ENCODE data around the gene ERGIC3.
"Not testable (repeated sequence)": the region's sequence is repeated elsewhere in the genome, so short reads cannot be mapped to it uniquely, and the experiment has no call there.

Gene ERGIC3

DNA sequence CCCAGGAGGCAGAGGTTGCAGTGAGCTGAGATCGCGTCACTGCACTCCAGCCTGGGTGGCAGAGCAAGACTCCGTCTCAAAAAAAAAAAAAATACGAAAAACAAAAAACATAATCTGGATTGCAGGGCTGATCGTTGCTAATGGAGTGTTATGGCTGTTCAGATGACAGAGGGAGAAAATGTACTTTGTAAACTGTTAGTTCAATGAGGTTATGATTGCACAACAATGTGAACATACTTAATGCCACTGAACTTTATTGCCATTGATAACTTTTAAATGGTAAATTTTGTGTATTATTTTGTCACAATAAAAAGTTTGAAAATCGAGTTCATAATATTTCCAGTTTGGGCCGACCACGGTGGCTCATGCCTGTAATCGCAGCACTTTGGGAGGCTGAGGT is 22.9 kb upstream of the ERGIC3 start:
- no peak for DNase-seq

DNA sequence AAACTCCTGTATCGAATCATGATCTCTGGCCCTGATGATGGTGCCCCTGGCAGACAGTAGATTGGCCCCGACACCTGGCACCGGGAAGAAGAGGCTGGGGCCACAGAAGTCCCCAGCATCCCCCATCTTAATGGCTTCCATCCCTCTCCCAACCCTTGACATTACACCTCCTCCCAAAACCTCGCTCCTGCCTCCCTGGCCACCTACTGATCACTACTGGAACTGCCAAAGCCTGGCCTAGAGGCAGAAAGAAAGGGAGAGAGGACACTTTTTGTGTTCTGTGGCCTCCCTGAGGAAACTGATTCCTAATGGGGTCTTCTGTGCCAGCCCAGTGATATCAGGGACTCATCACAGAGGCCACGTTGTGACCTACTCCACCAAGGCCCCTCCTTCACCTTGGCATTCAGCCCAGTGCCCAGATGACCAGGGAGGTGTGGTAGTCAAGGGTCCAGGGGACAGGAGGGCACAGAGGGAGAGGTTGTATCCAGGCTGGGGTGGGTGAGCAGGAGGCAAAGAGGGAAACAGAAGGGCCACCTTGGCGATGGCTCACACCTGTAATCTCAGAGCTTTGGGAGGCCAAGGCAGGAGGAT is 18.5 kb upstream of the ERGIC3 start:
- peak; percentile 59 for DNase-seq

DNA sequence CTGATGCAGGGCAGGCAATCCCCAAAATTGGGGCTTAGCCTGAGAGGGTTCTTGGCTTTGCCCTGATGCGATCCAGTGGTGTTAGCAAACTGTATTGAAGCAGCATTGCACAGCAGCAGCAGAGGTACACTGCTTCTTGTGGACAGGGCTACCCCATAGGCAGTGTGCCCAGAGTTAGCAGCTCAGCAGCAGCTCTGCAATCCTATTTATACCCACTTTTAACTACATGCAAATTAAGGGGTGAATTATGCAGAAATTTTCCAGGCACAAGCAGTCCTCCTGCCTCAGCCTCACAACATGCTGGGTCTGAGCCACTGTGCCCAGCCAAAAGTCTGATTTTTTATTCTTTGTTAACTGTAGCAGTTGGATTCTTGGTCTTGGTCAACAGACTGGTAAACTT is 16.2 kb upstream of the ERGIC3 start:
- DNase-seq: no peak

DNA sequence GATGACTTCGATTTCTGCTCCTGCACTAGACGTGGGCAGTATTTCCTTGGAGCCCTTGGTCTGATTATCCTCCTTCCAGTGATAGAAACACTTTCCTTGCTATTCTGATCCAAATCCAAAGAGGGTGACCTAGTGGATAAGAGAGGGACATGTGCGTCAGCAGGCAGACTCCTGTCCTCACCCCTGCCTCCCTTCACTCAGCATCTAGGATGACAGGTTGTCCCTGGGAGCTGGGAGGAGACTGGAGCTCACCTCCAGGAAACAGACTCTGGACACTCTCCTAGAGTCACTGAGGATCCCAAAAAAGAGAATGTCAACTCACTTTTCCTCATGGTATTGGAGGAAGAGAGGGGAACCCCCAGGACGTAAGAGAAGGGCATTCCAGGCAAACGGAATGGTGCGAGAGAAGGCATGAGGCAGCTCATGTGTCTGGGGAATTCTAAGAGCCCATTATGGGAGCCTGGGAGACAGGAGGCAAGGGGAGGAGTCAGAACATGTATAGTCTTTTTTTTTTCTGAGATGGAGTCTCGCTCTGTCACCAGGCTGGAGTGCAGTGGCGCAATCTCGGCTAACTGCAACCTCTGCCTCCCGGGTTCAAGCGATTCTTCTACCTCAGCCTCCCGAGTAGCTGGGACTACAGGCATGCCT is 14.6 kb upstream of the ERGIC3 start:
- peak; percentile 29 for DNase-seq

DNA sequence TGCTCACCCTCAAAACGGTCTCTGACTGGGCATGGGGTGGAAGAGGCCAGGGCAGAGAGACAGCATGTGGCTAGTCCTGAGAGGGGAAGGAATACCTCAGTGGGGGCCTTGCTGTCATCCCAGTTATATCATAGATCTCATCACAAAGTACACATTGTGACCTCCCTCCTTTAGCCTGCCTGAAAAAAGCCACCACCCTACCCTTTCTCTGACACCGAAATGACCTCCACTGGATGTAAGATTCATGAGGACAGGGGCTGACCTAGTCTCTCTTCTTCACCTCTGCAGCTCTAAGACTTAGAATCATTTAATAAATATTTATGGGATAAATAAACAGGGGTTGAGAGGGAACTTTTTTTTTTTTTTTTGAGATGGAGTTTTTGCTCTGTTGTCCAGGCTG is 12.3 kb upstream of the ERGIC3 start, which contains the start of gene C20orf173:
C20orf173 (minus strand) TSS at position 101 of the 400 bp plus-strand sequence. CDS start 279 bp downstream, outside the sequence.
- DNase-seq: no peak

DNA sequence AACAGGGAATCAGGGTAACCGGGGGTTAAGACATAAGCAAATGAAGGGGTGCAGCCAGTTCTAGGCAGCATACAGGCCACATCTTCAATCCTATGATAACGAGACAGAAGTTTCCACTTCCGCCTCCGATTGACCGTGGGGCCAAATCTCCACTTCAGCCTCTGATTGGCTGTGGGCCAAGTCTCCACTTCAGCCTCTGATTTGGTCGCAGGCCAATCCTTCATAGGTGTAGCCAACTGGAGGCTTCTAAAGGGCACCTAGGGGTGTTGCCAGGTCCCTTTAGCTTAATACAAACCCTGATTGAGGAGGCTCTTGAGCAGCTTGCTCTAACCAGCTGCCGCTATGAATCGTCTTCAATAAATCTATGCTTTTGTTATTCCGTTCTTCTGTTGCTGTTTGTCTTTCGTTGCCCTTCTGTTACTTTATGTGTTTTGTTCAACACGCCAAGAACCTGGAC is 2.1 kb upstream of the ERGIC3 start:
- peak; percentile 99 for DNase-seq

DNA sequence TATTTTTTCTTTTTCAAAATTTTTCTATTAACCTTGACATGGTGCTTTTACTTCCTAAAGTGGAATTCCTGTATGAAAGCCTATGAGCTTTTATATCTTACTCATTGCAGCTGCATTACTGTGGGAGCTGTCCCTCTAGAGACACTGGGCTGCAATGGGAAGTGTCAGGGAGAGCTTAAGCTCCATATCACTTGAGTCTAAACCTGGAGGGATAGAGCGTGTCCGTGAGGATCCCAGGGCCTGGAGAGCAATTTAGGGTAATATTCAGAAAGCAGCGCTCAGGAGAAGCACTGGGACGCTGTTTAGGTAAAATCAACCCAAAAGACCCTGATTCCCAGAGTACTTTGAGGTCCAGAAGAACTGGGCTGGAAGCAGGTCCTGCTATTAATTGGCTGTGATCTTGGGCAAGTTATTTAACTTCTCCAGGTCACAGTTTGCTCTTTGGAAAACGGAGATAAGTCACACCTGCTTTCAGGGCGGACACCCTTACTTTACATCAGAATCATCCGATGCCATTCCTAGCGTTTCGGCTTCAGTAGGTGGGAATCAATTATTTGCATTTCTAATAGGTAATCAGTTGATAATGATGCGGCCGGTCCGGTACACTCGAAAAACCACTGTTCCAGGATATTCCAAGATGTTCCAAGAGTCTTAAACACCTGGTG is 628 bp upstream of the ERGIC3 start:
- peak; percentile 50 for DNase-seq

DNA sequence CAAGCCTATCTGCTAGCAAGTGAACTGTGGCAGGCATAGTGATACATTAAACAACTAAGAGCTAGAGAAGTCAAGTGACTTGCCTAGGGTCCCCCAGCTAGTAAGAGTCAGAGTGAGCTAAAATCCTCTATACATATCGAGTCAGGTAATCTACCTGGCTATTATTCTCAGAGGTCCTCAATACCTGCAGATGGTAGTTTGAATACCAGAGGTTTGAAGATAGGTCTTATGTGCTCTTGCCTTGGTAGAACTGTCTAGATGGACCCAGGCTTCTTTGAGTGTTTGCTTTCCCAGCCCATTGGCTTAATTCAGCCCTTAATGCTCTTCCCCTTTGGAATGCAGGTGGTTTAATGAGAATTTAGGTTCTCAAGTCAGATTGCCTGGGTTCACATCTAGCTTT is 1.1 kb downstream of the ERGIC3 start:
- no peak for DNase-seq

DNA sequence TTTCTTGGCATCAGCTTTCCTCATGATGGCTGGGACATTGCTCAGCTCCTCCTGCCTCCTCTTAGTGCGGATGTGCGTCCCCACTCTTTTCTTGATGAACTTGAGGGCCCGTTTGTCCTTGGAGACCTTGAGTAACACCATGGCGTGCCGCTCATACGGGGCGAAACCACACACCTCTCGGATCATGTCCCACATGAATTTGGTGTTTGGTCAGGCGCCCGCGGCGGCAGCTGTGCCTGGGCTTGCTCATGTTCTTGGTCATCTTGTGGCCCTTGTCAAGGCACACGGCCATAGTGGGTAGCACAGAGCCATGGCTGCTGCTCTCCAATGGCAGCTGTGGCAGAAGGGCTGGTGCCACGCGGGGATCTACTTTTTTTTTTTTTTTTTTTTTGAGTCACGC is 2.6 kb downstream of the ERGIC3 start:
- DNase-seq: no peak

DNA sequence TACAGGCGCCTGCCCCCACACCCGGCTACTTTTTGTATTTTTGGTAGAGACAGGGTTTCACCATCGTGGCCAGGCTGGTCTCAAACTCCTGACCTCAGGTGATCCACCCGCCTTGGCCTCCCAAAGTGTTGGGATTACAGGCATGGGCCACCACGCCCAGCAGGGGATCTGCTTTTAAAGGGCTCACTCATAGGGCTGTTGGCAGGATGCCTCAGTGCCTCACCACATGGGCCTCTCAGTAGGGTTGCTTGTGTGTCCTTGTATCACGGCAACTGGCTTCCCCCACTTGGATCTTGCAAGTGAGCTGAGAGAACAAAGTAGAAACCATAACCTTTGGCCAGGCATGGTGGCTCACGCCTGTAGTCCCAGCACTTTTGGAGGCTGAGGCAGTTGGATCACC is 3.1 kb downstream of the ERGIC3 start:
- not testable (repeated sequence) for DNase-seq

DNA sequence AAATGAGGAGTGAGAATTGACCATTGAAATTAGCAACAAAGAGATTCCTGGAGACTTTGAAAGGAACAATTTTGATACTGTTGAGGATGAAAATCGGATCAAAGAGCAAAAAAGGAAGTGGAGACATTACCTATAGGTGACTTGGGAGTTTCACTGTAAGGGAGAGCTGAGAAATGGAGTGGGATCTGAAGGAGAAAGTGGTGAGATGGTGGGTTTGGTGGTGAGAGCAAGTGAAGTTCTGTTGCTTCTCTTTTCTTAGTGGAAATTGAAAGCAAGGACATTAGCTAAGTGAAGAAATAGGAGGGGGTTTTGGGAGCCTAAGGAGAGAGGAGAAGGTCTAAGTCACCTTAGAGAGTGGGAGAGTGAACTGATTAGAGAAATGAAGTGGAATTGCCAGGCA is 4.2 kb downstream of the ERGIC3 start:
- DNase-seq: no peak

DNA sequence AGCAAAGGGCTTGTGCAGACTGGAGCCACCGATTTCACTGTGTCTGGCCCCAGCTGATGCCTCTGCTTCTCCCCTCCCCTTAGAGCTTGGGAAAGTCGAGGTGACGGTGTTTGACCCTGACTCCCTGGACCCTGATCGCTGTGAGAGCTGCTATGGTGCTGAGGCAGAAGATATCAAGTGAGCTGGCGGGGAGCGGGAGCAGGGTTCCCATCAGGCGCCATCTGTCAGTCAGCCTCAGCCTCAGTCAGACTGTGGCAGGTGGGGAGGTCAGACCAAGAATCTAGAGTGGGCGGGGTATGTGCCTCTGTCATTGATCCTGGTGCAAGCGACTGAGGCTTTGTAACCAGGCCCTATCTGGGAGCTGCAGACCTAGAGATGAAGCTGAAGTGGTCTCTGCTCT is 5.5 kb downstream of the ERGIC3 start:
- peak; percentile 97 for DNase-seq

DNA sequence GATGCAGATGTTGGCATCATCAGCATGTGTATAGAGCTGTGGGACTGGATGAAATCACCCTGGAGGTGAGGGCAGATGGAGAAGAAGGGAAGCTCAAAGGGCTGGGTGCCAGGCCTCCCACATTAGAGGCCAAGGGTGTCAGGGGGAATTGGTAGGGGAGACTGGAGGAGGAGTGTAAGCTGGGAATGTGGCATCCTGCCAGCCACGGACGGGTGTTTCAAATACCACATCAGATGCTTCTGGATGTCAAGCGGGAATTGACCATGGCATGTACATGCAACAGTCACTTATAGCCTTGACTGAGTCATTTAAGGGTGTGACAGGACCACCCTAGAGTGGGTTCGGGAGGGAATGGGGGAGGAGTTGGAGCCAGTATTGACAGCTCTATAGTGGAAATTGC is 9.6 kb downstream of the ERGIC3 start:
- no peak for DNase-seq

DNA sequence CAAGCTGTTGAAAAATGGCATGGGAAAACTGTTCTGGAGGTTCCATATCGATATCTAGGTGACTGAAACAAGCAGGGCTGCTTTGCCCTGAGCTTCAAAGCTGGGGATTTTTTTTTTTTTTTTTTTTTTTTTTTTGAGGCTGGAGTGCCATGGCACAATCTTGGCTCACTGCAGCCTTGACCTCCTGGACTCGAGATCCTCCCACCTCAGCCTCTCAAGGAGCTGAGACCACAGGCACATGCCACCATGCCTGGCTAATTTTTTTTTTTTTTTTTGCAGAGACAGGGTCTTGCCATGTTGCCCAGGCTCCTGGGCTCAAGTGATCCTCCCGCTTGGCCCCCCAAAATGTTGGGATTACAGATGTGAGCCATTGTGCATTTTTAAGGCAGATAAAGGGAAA is 11.0 kb downstream of the ERGIC3 start:
- no peak for DNase-seq

DNA sequence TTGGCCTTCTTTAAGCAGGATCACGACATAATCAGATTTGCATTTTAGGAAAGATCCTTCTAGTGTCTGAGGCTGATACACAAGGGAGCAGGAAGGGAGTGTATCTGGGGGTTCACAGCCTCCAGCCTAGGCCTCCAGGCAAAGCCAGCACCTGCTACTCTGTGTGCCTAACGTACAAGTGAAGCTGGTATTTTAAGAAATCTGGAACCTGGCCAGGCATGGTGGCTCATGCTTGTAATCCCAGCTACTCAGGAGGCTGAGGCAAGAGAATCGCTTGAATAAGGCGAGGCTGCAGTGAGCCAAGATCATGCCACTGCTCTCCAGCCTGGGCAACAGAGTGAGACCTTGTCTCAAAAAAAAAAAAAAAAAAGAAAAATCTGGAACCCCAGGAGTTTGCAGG is 13.6 kb downstream of the ERGIC3 start:
- peak; percentile 57 for DNase-seq

DNA sequence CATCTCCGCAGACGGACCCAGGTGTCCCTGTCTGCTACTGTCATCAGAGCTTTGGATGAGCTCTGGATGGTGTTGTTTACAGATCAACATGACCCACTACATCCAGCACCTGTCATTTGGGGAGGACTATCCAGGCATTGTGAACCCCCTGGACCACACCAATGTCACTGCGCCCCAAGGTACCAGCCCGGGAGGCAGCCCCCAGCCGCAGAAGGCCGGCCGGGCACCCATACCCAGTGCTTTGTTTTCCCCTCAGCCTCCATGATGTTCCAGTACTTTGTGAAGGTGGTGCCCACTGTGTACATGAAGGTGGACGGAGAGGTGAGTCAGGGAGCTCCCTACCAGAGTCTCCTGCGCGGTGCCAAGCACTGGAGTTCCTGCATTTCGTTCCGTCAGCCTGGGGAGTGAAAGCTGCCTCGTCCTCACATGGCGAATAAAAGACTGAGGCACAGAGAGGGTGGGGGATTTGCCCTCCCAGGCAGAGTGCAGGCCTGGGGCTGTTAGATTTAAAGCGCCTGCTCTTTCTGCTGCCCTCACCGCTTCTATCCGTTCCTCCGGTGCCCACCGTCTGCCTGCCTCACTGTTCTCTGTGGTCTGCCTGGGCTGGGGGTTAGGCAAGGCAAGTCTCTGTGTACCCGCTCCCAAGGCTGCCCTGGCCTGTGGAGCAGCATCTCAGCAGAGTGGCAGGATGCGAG is 14.2 kb downstream of the ERGIC3 start:
- no peak for DNase-seq

DNA sequence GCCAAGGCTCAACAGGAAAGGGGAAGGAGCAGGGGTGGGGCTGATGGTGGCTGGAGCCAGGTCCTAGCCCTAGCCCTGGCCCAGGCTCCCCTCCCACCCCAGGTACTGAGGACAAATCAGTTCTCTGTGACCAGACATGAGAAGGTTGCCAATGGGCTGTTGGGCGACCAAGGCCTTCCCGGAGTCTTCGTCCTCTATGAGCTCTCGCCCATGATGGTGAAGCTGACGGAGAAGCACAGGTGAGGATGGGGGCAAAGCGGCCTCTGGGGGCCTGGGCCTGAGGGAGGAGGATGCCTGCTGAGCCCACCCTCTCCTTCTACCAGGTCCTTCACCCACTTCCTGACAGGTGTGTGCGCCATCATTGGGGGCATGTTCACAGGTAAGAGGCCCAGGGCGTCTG is 15.0 kb downstream of the ERGIC3 start:
- DNase-seq: no peak

DNA sequence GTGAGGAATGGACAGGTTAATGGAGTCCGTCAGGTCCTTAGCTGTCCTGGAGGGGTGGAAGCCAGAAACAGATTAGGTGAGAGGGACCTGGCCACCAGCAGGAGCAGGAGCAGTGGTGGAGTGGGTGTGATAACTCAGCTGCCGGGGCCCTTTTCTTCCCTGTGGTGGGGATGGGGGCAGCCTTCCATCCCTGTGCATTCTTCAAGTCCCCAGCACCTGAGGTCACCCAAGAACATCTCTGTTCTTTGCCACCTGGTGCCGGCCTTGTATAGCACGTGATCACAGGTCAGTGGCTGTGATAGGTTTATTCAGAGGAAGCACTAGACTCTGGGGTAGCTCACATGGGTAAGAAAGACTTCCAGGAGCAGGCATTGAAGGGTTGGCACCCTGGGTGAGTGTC is 16.6 kb downstream of the ERGIC3 start:
- no peak for DNase-seq

DNA sequence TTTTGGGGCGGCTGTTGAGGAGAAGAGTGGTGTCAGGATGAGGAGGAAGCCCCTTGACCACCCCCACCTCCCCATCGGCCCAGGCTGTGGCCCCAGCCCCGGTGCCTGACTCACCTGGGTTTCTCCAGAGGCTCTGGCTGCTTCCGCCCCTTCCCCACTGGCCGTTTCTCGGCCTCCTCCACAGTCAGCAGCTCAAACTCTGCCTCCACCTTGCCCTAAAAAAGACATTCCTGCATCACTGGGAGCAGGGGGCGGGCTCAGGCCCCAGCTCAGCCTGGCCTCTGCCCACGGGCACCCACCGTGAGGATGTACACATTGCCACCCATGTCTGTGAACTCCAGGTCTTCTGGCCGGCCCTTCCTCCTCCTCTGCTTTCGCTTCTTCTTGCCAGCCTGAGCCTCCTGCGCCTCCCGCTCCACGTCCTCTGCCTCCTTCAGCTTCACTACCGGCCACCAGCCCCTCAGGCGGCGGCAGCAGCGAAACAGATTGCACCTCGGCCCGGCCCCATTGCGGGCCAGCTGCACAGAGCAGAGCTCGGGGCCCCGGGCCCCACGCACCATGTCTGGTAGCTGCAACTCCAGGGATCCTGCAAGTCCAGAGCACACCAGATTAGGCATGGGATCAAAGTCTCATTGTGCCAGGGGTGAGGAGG is 17.3 kb downstream of the ERGIC3 start:
- no peak for DNase-seq

DNA sequence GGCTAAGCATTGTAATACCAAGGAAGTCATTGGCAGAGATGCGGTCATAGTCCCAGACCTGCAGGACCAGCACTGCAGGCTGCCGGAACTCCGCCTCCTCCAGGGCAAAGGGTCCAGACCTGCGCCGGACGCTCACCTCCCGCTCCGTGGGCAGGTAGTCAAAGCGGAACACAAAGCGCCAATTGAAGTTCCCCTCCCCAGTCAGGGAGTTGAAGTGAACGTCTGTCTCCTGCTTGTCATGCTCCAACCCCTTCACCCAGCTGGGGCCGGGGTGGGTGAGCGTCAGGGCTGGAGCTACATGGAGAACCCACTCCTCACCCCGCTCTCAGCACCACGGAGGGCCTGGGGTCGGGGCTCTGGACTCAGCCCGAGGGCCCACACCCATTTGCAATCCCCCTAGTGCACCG is 18.2 kb downstream of the ERGIC3 start:
- DNase-seq: no peak

DNA sequence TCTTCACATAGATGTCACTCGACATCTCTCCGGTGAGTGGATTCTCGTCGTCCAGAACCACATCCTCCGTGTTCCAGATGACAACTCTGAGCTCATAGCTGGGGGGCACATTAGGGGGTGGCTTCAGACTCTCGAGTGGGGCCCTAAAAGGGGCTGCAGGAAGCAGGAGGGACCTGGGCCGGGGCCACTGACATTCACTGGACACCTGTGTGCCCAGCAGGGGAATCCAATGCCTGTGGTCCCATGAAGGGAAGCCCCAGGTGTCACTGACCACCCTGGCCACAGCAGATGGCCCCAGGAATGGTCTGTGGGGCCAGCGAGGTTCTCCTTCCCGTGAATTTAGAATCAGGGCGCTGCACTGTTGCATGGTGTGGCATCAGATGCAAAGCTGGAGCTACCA is 18.7 kb downstream of the ERGIC3 start:
- no peak for DNase-seq

DNA sequence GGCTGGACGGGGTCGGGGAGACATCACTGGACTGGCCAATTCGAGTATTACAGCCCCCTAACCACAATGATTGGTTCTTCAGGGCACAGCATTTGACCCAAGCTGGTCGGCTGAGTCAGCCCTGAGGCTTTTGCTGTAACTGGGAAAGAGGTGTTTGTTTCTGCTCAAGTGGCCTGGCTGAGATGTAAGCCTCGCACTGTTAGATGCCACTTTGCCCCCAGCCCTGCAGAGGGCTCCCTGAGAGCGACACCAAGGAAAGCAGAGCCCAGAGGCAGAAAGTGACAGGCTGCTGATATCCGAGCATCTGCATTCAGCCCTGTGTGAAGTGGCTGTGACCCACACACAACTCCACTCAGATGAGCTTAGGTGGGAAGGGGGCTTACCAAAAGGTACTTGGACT is 19.4 kb downstream of the ERGIC3 start:
- peak; percentile 69 for DNase-seq

DNA sequence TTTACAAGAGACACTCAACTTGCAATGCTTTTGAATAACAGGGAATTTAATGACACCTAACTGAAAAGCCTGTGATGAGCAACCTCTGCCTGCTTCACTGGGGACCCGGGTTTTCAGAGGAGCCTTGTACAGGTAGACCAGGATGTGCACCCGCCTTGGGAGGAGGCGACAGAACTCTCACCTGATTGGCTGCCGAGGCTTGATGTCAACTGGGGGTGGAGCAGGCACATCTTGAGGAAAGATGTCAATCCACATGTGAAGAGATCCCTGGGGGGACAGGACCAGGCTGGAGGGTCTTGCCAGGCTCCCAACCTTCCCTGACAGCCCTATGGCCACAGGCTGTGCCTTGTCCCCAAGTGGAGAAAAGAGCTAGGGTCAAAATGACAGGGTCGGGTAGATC is 19.8 kb downstream of the ERGIC3 start:
- no peak for DNase-seq

All from NCI-H82 (cell line).